GM18858 (cell line): ENCODE measurements around the gene DHX58.

ENCODE experiments used
- ATAC-seq: cut with Tn5 transposase; IDR thresholded peaks from one replicate; pipeline ENCODE4 v1.9.1; 2021; ENCODE audit not compliant: unreplicated experiment

The DHX58 gene

DNA sequence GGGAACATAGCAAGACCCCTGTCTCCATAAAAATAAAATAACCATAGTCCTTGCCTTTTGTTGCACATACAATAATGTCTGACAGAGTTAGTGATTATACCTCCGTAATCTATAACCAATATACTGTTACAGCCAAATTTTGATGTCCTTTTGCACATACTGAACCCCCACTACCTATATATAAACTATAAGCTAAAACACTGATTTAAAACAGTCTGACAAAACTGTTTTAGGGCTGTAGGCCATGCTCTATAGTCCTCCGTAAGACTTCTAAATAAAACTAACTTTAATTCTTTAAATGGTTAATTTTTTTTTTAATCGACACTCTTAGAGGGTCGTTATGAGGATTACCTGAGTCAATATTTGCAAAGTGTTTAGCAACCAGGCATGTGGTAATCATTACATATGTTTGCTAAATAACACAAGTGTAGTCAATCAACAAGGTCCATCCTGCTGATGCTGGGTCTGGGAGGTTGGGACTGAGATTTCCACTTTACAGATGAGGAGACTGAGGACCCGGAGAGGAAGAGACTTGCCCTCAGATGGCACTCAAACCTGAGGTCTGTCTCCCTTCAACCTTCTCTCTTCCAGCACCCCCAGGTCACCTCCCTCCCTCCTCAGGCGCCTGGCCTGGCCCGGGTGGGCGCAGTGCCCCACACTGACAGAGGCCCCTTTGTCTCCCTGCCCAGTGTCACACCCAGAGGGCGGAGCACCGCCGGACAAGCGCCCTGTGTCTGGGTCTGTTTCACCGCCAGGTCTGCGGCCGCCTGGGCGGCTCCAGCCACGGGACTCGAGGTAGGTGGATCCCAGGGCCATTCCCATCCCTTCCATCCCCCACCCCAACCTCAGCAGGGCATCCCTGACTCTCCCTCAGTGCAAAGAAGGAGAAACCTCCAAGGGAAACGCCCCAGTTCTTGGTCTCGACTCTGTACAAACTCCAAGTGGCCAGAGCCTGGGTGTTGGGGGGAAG, 24.5 kb downstream of the DHX58 start:
- no peak for ATAC-seq

GRCh38 chr17:42087042-42087701, 25.3 kb downstream of the DHX58 start:
- no peak for ATAC-seq

DNA sequence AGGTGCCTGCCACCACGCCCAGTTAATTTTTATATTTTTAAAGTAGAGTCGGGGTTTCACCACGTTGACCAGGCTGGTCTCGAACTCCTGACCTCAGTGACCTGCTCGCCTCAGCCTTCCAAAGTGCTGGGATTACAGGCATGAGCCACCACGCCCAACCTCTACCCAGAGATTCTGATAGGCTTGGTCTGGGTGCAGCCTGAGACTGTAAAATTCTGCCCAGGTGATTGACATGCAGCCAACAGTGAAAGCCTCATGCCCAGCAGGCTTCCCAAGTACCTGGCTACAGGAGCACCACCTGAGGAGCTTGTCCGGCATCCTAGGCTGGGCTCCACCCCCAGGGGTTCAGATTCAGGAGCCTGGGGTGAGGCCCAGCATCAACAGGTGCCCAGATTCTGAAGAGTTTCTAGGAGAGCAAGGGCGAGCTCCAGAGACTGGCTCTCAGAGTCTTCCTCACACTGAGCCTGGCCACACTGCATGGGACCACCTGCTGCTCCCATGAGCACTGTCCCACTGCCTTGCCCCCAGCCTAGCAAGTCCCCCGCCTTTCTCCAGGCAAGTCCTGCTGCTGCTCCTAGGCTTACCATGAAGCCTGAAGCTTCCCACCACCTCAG, 30.9 kb downstream of the DHX58 start:
- no peak for ATAC-seq

DNA sequence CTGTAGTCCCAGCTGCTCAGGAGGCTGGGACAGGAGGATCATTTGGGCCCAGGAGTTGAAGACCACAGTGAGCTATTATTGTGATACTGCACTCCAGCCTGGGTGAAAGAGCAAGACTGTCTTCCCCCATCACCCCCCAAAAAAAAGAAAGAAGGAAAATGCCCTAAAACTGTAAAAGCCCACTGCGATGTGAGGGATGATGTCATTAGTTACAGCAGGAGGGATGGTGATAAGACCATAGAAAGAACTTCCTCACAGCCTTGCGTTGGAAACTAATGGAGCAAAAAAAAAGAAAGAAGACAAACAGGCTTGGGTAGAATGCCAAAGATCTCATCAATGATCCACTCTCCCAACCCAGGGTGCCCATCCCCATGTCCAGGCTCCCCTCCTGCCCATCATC, 33.0 kb downstream of the DHX58 start:
- ATAC-seq: no peak

GRCh38 chr17:42078396-42079043, 34.0 kb downstream of the DHX58 start:
- no peak for ATAC-seq

GRCh38 chr17:42077755-42078154, 34.8 kb downstream of the DHX58 start:
- no peak for ATAC-seq

GRCh38 chr17:42076797-42077559, 35.5 kb downstream of the DHX58 start:
- ATAC-seq: no peak

DNA sequence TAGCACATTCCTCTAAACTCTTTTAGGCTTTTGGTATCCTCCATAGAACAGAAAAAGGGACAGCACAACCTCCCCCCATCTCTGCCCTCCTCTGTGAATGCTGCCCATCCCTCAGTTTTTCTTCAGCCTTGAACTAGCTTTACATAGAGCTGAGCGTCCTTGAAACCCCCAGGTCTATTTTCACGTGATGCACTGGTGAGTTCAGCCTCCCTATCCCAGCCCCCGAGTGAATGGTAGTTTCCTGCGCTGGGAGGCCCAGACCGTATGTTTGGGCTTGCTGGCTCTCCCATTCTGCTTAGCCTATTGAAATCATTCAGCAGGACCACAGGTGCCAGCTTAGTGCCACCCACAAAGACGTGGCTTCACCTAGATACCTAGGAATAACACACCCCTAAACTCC, 36.7 kb downstream of the DHX58 start:
- no peak for ATAC-seq

- no peak for ATAC-seq
Measured at GRCh38 chr17:42072323-42073187, 40.0 kb downstream of the DHX58 start.

DNA sequence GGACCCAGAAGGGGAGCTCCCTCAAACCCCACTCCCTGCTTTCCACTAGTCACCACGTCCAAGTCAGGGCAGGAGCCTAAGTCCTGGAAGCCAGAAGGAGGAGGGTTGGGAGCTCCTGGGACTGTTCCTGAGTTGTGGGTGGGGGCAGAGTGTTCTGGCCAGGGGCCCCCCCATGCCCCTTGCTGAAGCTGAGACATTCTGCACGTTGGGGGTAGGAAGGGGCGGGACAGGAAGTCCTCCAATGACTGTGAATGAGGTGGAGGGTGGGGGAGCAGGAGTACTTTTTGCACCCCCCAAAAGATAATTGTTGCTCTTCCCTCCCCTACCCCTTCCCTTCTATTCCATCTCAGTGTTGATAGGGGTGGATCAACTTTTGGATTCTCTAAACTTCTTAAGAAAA, 40.7 kb downstream of the DHX58 start:
- no peak for ATAC-seq

DNA sequence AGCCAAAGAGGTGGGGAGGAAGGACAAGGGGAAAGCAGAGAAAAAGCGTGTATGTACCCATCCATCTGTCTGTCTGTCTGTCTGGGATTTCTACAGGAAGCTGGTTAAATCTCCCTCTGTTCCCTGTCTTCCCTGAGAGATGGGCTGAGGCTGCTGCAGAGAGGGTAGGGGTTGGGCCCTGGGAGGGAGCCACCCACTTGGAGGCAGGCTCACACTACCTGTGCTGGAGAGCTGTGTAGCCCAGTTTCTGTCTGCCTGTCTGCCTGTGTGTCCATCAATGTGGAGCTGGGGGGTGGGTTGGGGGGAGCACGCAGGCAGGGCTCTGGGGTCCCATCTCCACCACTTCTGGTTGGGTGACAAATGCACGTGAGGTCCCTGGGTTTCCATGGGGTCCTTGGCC, 43.5 kb downstream of the DHX58 start:
- ATAC-seq: no peak

DNA sequence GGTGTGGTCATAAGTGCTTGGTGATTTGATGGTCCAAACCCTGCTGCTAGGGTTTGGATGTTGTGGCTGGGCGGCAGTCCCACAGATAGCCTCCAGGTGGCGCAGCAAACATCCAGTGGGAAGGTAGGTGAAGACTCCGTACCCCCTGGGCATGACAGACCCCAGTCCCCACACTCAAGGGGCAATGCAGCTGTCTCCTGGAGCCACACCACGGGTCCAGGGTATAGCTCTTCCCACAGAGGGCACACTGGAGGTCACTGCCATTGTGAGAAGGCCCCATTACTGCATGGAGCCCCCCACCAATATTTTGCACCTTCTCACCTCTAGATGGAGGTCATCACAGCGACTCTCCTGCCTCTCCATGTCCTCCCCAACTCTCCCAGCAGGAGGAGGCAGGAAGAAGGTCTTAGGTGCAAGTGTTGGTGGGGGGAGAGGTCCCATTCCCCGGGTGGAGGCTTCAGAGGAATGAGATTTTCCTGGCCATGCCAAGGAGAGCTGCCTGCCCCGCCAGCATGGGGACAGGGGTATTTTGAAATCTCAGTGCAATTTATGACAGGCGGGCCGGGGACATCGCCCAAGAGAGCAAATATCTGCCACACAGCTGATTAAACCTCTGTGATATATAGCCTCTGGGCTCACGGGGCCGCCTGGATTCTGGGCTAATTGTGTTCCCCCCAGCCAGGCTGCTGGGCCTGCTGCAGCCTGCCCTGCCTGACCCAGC, 45.0 kb downstream of the DHX58 start:
- ATAC-seq: no peak

- ATAC-seq: no peak
Measured at GRCh38 chr17:42065201-42065600, 47.3 kb downstream of the DHX58 start.

GRCh38 chr17:42062681-42063080, 49.8 kb downstream of the DHX58 start:
- no peak for ATAC-seq

DNA sequence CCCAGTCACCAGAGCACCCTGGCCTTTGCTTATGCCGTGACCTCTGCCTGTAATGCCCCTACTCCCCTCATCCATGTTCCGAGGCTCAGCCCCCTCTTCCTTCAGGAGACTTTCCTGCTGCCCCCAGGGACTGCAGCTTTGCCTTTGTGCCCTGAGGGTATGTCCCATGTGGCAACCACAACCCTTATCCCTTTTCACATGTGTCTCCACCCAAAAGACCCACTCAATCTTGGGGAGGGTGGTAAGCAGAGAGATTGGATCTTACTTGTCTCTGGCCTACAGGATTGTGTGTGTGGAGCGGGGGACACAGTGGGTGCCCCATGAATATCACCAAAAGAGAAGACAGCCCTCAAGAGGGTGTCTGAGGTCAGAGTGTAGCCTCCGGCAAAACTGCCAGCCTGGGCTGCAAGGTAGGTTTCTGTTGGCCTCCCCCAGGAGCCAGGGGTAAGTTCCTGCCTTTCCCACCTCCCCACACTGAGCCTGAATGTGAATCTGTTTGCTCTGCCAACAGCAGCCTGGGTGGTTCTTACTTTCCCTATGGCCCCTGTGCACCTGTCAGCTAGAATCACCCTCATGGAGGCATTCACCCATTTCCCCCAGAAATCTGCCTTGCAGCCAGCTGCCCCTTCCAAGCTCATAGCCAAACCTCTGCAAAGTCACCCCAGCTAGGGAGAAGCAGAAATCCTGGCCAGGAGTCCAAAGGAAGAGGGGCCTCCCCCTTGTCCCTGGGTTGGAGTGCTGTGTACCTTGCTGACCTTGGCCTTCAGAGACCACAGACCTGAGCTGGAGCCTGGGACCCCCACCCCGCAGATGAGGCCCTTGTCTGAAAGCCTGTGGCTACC, 50.6 kb downstream of the DHX58 start:
- ATAC-seq: no peak

GRCh38 chr17:42060231-42060630, 52.3 kb downstream of the DHX58 start:
- ATAC-seq: no peak

DNA sequence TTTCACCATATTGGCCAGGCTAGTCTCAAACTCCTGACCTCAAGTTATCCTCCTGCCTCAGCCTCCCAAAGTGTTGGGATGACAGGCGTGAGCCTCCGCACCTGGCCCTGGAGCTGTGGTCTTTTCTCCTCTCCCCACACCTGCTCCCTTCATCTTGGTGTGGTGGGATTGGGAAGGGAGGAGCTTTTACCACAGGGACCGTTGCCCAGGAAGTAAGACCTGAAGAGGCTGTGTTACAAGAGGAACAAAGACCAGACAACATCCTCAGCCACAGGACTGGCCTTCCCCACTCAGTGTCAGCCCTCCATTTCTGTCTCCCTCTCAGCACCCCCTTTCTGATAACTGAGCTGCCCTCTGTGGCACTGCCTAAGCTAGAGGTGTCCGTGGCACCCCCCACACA, 52.7 kb downstream of the DHX58 start:
- no peak for ATAC-seq

GRCh38 chr17:42058063-42058462, 54.5 kb downstream of the DHX58 start:
- ATAC-seq: no peak
